ENCODE measurements around the gene PBX2. TPM values are rescaled to one million over a fixed set of nuclear protein-coding genes. Genes with fewer than 3 reads are reported as not detected.
"Not testable (repeated sequence)": the region's sequence is repeated elsewhere in the genome, so short reads cannot be mapped to it uniquely, and the experiment has no call there.

The PBX2 gene
- total RNA-seq: 11.8 TPM

- FAIRE-seq (no peak), DNase-seq (ENCODE audit: low spot score in 2 of 2) (peak; percentile 82 to 87)
Observed at GRCh38 chr6:32190054-32190851, at the start of gene PBX2. TSS of gene PBX2 (minus strand) at chr6:32190202. CDS start at chr6:32189915, 287 bp downstream.

GRCh38 chr6:32239462-32239861 is 49.5 kb upstream of the PBX2 start:
- FAIRE-seq (no peak), DNase-seq (ENCODE audit: low spot score in 2 of 2) (no peak)

- DNase-seq (ENCODE audit: low spot score in 2 of 2) (no peak), FAIRE-seq (no peak)
Observed at GRCh38 chr6:32234934-32235333, 44.9 kb upstream of the PBX2 start.

- FAIRE-seq: no peak
- DNase-seq (ENCODE audit: low spot score in 2 of 2): no peak
Observed at GRCh38 chr6:32226434-32226833, 36.4 kb upstream of the PBX2 start.

DNA sequence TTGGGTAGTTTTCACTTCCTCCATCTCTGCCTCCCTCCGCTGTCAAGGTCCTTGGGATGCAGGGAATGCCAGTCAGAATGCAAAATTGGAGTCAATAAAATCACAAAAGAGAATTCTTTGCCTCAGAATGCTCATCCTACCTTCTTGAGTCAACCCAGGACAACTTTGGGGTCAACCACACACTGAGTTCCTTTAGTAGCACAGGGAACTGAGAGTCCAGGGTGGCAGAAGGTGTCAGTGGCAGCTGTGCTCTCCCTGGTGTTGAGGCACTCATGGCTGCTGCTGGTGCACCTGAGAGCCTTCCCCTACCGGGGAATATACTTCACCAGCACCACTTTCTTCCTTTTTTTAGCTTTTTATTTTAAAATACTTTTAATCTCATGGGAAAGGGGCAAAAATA is 34.7 kb upstream of the PBX2 start:
- no peak for FAIRE-seq

DNA sequence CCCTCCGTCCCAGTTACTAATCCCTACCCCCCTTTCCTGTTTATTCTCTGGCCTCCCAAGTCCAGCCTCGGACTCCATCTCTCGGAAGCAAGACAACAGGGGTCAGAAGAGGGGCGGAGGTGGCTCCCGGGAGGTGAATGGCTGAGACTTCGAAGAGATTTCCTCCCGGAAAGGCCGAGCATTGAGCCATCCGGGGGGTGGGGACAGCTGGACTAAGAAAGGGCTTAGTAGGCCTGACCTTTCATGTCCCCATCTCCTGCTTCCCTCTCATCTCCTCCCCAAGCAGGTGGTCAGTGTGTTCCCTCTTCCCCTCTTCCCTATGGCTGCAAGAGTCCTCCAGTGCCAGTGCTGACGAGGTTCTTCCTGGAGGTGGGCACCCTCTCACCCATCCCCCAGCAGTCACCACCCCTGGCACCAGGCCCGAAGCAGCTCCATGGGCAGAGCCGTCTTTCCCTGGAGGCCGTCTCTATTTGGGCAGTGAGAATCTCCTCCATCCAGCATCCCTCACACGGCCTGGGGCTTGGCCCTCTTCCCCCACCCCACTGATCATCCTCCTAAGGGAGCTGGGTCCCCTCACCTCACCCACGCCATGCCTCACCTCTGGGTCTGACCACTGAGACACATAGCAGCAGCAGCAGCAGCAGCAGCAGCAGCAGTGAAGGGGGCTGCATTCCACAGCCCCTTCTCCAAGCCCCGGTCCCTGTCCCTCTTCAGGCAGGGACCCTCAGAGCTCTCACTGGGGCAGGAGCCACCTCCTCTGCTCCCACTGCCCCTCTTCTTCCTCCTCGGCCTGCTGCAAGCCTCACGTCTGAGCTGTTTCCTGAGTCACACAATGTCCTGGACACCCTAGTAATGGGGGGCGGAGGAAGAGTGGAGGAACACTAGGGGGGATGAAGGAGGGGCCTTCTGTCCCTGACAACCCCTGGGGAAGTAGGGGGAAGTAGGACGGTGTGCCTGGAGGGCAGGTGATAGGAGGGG is 33.5 kb upstream of the PBX2 start, which contains the start of gene NOTCH4:
Gene NOTCH4, minus strand, starts transcription at position 810 of the 978 bp plus-strand sequence. Its CDS starts 139 bp downstream, at position 671.
- FAIRE-seq (no peak), DNase-seq (ENCODE audit: low spot score in 2 of 2) (no peak)

More for the DNA sequence above, 34.7 kb upstream of the PBX2 start:
- no peak for DNase-seq (ENCODE audit: low spot score in 2 of 2)

GRCh38 chr6:32222333-32223230 is 32.6 kb upstream of the PBX2 start:
- FAIRE-seq: no peak
- DNase-seq (ENCODE audit: low spot score in 2 of 2): no peak

- FAIRE-seq (no peak), DNase-seq (ENCODE audit: low spot score in 2 of 2) (no peak)
Observed at GRCh38 chr6:32220021-32220420, 30.0 kb upstream of the PBX2 start.

- no peak for FAIRE-seq
- DNase-seq (ENCODE audit: low spot score in 2 of 2): no peak
Observed at GRCh38 chr6:32218167-32218566, 28.2 kb upstream of the PBX2 start.

DNA sequence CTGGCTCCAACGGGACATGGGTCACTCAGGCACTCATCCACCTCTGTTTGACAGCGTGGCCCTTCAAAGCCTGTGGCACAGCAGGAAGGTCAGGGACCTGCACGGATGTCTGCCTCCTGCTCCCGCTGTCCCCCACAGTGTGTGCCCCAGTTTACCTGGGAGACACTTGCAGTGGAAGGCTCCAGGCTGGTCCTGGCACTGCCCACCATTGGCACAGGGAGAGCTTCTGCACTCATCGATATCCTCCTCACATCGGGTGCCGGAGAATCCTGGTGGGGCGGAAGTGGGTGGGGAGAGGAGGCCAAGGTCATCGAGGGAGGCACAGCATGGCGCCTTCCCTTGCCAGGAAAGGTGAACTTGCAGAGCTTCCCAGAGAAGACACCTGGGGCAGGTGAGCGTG is 27.0 kb upstream of the PBX2 start:
- DNase-seq (ENCODE audit: low spot score in 2 of 2) (no peak), FAIRE-seq (no peak)

GRCh38 chr6:32216285-32216684 is 26.3 kb upstream of the PBX2 start:
- FAIRE-seq: no peak
- DNase-seq (ENCODE audit: low spot score in 2 of 2): no peak

DNA sequence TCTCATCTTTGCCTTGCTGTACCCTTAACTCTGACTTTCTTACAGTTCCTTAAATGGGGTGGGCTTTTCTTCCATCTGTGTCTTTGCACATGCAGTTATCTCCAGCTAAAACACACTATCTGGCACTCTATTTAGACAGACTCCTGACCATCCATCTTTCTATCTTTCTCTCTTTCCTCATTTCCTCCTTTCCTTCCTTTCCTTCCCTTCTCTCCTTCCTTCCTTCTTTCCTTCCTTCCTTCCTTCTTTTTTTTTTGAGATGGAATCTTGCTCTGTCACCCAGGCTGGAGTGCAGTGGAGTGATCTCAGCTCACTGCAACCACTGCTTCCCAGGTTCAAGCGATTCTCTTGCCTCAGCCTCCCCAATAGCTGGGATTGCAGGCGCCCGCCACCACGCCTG is 25.6 kb upstream of the PBX2 start:
- FAIRE-seq (no peak), DNase-seq (ENCODE audit: low spot score in 2 of 2) (no peak)

GRCh38 chr6:32214126-32214525 is 24.1 kb upstream of the PBX2 start:
- no peak for FAIRE-seq
- no peak for DNase-seq (ENCODE audit: low spot score in 2 of 2)

GRCh38 chr6:32213649-32214048 is 23.6 kb upstream of the PBX2 start:
- DNase-seq (ENCODE audit: low spot score in 2 of 2): no peak
- FAIRE-seq: no peak

DNA sequence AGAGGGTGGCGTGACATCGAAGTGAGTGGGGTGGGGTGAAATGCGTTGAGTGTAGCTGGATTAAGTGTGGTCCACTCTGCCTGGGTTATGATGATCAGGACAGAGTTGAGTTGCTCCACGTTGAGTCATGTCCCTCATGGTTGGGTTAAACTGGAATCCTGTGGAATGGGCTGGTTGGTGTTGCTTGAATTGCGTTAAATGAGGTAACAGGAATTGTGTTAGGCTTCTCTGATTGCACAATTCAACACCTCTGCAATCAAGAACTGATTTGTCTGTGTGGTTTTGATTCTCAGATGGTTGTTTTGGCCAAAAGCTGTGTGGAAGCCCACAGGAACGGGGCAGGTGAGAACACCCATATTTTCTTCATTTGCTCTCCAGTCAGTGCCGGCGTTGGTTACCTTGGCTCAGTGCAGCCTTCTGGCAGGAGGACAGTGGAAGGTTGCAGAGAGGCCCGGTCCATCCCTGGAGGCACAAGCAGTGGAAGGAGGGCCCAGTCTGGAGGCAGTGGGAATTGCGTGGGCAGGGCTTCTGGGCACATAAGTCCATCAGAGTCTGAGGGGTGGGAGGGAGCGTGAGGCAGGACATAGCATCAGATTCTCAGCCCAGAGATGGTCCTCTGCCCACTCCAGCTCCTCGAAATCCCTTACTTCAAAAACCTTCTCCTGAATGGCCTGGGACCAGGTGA is 22.2 kb upstream of the PBX2 start:
- FAIRE-seq (no peak), DNase-seq (ENCODE audit: low spot score in 2 of 2) (no peak)

GRCh38 chr6:32211432-32211831 is 21.4 kb upstream of the PBX2 start:
- FAIRE-seq; DNase-seq (ENCODE audit: low spot score in 2 of 2): not testable (repeated sequence)

GRCh38 chr6:32210191-32210601 is 20.2 kb upstream of the PBX2 start:
- FAIRE-seq (no peak), DNase-seq (ENCODE audit: low spot score in 2 of 2) (no peak)

GRCh38 chr6:32208996-32209395 is 19.0 kb upstream of the PBX2 start:
- DNase-seq (ENCODE audit: low spot score in 2 of 2): no peak
- FAIRE-seq: no peak

DNA sequence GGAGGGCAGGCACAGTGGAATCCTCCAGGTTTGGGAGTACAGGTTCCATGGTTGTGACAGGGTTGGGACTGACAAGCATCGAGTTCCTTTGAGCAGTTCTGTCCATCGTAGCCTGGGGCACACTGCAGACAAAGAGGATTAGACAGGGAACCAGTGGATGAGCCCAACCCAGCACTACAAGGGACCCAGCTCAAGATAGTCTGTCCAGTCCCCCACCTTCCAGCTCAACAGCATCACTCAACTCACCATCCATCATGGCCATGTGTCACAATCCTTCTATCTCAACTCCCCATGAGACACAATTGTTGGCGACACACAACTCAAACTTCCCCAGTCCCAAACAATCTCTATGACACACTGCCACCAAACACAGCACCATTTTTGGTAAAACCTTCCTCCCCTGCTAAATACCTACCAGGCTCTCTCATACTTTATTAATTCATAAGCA is 14.3 kb upstream of the PBX2 start:
- FAIRE-seq: no peak
- no peak for DNase-seq (ENCODE audit: low spot score in 2 of 2)

All from frontal cortex (tissue), 4 donors.